Measurements from ENCODE around the gene SEC14L3. TPM values are rescaled to one million over a fixed set of nuclear protein-coding genes. Genes with fewer than 3 reads are reported as not detected.

Gene SEC14L3
- total RNA-seq, 1 donor from 2014 or later = not detected

DNA sequence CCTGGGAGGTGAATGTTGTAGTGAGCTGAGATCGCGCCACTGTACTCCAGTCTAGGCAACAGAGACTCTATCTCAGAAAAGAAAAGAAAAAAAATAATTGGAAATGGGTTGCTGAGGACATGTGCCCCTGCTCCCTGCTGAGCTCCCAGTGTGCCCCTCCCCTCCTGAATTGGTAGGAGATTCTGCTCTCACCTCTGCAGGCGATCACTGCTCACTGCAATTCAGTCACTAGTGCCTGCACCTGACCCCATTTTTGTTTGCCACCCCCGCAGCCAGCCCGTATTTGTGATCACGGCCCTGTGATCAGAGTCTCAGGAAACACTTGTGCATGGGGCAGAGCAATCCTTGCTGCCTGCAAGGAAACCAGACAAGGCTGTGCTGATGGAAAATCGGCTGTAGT is 16.3 kb upstream of the SEC14L3 start:
- no peak overlapping the region for H3K27ac Mint-ChIP-seq (ENCODE audit: unreplicated experiment)
- no peaks in the 10 kb centered on the region for H3K4me1 Mint-ChIP-seq (ENCODE audit: unreplicated experiment)
- no peak overlapping the region for H3K4me3 Mint-ChIP-seq (ENCODE audit: unreplicated experiment)
- H3K36me3 Mint-ChIP-seq (ENCODE audit: unreplicated experiment) = no peaks in the 10 kb centered on the region
- DNase-seq (ENCODE audit: extremely low spot score, unreplicated experiment) = no peak
- H3K9me3 Mint-ChIP-seq (ENCODE audit: unreplicated experiment) = no peaks in the 10 kb centered on the region
- H3K27me3 Mint-ChIP-seq (ENCODE audit: unreplicated experiment) = peaks cover 4% of the 10 kb centered on the region
- TF ChIP-seq, protein P1, sequence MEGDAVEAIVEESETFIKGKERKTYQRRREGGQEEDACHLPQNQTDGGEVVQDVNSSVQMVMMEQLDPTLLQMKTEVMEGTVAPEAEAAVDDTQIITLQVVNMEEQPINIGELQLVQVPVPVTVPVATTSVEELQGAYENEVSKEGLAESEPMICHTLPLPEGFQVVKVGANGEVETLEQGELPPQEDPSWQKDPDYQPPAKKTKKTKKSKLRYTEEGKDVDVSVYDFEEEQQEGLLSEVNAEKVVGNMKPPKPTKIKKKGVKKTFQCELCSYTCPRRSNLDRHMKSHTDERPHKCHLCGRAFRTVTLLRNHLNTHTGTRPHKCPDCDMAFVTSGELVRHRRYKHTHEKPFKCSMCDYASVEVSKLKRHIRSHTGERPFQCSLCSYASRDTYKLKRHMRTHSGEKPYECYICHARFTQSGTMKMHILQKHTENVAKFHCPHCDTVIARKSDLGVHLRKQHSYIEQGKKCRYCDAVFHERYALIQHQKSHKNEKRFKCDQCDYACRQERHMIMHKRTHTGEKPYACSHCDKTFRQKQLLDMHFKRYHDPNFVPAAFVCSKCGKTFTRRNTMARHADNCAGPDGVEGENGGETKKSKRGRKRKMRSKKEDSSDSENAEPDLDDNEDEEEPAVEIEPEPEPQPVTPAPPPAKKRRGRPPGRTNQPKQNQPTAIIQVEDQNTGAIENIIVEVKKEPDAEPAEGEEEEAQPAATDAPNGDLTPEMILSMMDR (IDR thresholded peaks at IDR 0.05) = no peak

DNA sequence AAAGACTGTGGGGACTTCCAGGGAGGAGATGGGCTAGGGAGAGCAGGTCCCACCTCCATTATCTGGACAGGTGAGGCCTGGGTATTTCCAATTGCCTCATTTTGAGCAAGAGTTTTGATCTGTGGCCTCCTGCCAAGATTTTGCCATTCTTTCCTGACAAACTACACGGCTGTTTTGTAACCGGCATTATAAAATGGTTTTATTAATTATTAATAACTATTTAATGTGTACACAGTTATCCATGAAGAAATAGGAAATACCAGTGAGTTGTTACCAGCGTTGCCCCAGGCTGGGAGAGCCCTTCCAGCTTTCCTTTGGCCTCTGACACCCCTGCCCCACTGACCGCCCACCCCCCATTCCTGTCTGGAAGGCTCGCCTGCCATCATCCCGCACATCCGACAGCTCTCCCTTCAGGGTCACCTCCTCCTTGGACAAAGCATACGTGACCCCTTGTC is 14.9 kb upstream of the SEC14L3 start:
- Mint-ChIP-seq H3K4me1 (ENCODE audit: unreplicated experiment) (no peaks in the 10 kb centered on the region), H3K27ac (ENCODE audit: unreplicated experiment) (no peak overlapping the region), H3K27me3 (ENCODE audit: unreplicated experiment) (peaks cover 5% of the 10 kb centered on the region), H3K4me3 (ENCODE audit: unreplicated experiment) (no peak overlapping the region), H3K9me3 (ENCODE audit: unreplicated experiment) (no peaks in the 10 kb centered on the region), H3K36me3 (ENCODE audit: unreplicated experiment) (no peaks in the 10 kb centered on the region)
- TF ChIP-seq, protein P1 (IDR thresholded peaks at IDR 0.05) = no peak
- no peak for DNase-seq (ENCODE audit: extremely low spot score, unreplicated experiment)

DNA sequence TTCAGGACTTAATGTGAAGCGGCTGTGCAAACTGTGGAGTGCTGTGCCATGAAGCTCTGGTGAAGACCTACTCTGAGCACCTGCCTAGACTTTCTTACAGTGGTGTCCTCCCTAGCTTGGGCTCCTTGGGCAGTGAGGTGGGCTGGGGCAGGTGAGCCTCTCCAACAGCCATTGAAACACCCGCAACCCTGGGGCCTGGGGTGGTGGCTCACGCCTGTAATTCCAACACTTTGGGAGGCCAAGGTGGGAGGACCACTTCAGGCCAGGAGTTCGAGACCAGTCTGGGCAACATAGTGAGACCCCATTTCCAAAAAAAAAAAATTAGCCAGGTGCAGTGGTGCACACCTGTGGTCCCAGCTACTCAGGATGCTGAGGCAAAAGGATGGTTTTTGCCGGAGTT is 14.3 kb upstream of the SEC14L3 start:
- Mint-ChIP-seq H3K27ac (ENCODE audit: unreplicated experiment) (no peak overlapping the region), H3K36me3 (ENCODE audit: unreplicated experiment) (no peaks in the 10 kb centered on the region), H3K4me1 (ENCODE audit: unreplicated experiment) (no peaks in the 10 kb centered on the region), H3K27me3 (ENCODE audit: unreplicated experiment) (peaks cover 5% of the 10 kb centered on the region), H3K4me3 (ENCODE audit: unreplicated experiment) (no peak overlapping the region), H3K9me3 (ENCODE audit: unreplicated experiment) (no peaks in the 10 kb centered on the region)
- DNase-seq (ENCODE audit: extremely low spot score, unreplicated experiment) = no peak
- TF ChIP-seq, protein P1 (IDR thresholded peaks at IDR 0.05) = no peak

- Mint-ChIP-seq H3K36me3 (ENCODE audit: unreplicated experiment) (no peaks in the 10 kb centered on the region), H3K27me3 (ENCODE audit: unreplicated experiment) (peaks cover 2% of the 10 kb centered on the region), H3K4me3 (ENCODE audit: unreplicated experiment) (no peak overlapping the region), H3K4me1 (ENCODE audit: unreplicated experiment) (no peaks in the 10 kb centered on the region), H3K9me3 (ENCODE audit: unreplicated experiment) (no peaks in the 10 kb centered on the region), H3K27ac (ENCODE audit: unreplicated experiment) (no peak overlapping the region)
- TF ChIP-seq, protein P1 (IDR thresholded peaks at IDR 0.05) = peak; percentile 93
- peak; percentile 88 for DNase-seq (ENCODE audit: extremely low spot score, unreplicated experiment)
Measured at GRCh38 chr22:30485362-30485988, 13.7 kb upstream of the SEC14L3 start.

- no peak for DNase-seq (ENCODE audit: extremely low spot score, unreplicated experiment)
- no peaks in the 10 kb centered on the region for H3K36me3 Mint-ChIP-seq (ENCODE audit: unreplicated experiment)
- peaks cover 8% of the 10 kb centered on the region for H3K27me3 Mint-ChIP-seq (ENCODE audit: unreplicated experiment)
- no peak overlapping the region for H3K4me3 Mint-ChIP-seq (ENCODE audit: unreplicated experiment)
- no peak overlapping the region for H3K27ac Mint-ChIP-seq (ENCODE audit: unreplicated experiment)
- TF ChIP-seq, protein P1 (IDR thresholded peaks at IDR 0.05) = no peak
- H3K9me3 Mint-ChIP-seq (ENCODE audit: unreplicated experiment) = no peaks in the 10 kb centered on the region
- no peaks in the 10 kb centered on the region for H3K4me1 Mint-ChIP-seq (ENCODE audit: unreplicated experiment)
Measured at GRCh38 chr22:30483169-30483568, 11.4 kb upstream of the SEC14L3 start.
